ENCODE measurements around the gene ATP1A4. TPM values are rescaled to one million over a fixed set of nuclear protein-coding genes. Genes with fewer than 3 reads are reported as not detected.

The ATP1A4 gene
- total RNA-seq, 1 experiment from 2014 or later = not detected

GRCh38 chr1:160131803-160132565 lies 19.4 kb upstream of the ATP1A4 start:
- Histone ChIP-seq H3K27me3 (replicated peaks; ENCODE audit: insufficient read depth, low read depth, low read length, poor library complexity) (no peaks in the 10 kb centered on the region), H3K27ac (ENCODE audit: low read depth, low read length, poor library complexity, severe bottlenecking) (no peak overlapping the region), H3K36me3 (ENCODE audit: insufficient read depth, low read length, poor library complexity, severe bottlenecking) (no peaks in the 10 kb centered on the region), H3K4me1 (ENCODE audit: insufficient read depth, low read length, poor library complexity, severe bottlenecking) (no peaks in the 10 kb centered on the region), H3K4me3 (ENCODE audit: low read depth, low read length, poor library complexity, severe bottlenecking) (no peak overlapping the region), H3K9me3 (ENCODE audit: low read depth, low read length, poor library complexity, severe bottlenecking) (no peaks in the 10 kb centered on the region)
- intact Hi-C loops (cut with micrococcal nuclease; ENCODE audit: unreplicated experiment) = no loop called here
- TF ChIP-seq EZH2 (IDR thresholded peaks at IDR 0.05; ENCODE audit: borderline replicate concordance, low read depth, low read length, poor library complexity, severe bottlenecking) (no peak), CTCF (conservative IDR thresholded peaks at IDR 0.05; ENCODE audit: low read depth, low read length) (no peak)
- POLR2A ChIA-PET (ENCODE audit: low non-redundant PET) = no interaction called here
- BruUV-seq (replicated peaks) = no TSS peak
- no peak for DNase-seq (ENCODE audit: low spot score)
- CTCF ChIA-PET = no interaction called here

- BruUV-seq (replicated peaks) = no TSS peak
- ChIA-PET POLR2A (ENCODE audit: low non-redundant PET) (no interaction called here), CTCF (no interaction called here)
- intact Hi-C loops (cut with micrococcal nuclease; ENCODE audit: unreplicated experiment) = no loop called here
- TF ChIP-seq CTCF (conservative IDR thresholded peaks at IDR 0.05; ENCODE audit: low read depth, low read length) (no peak), EZH2 (IDR thresholded peaks at IDR 0.05; ENCODE audit: borderline replicate concordance, low read depth, low read length, poor library complexity, severe bottlenecking) (no peak)
- H3K27me3 ChIP-seq (replicated peaks; ENCODE audit: insufficient read depth, low read depth, low read length, poor library complexity) = no peaks in the 10 kb centered on the region
- no peaks in the 10 kb centered on the region for H3K36me3 ChIP-seq (ENCODE audit: insufficient read depth, low read length, poor library complexity, severe bottlenecking)
- no peak overlapping the region for H3K4me3 ChIP-seq (ENCODE audit: low read depth, low read length, poor library complexity, severe bottlenecking)
- H3K27ac ChIP-seq (ENCODE audit: low read depth, low read length, poor library complexity, severe bottlenecking) = no peak overlapping the region
- DNase-seq (ENCODE audit: low spot score) = no peak
- H3K4me1 ChIP-seq (ENCODE audit: insufficient read depth, low read length, poor library complexity, severe bottlenecking) = no peaks in the 10 kb centered on the region
- no peaks in the 10 kb centered on the region for H3K9me3 ChIP-seq (ENCODE audit: low read depth, low read length, poor library complexity, severe bottlenecking)
Measured at GRCh38 chr1:160133990-160134770, 17.2 kb upstream of the ATP1A4 start.

- no TSS peak for BruUV-seq (replicated peaks)
- no peak overlapping the region for H3K4me3 ChIP-seq (ENCODE audit: low read depth, low read length, poor library complexity, severe bottlenecking)
- DNase-seq (ENCODE audit: low spot score) = no peak
- no peaks in the 10 kb centered on the region for H3K4me1 ChIP-seq (ENCODE audit: insufficient read depth, low read length, poor library complexity, severe bottlenecking)
- TF ChIP-seq EZH2 (IDR thresholded peaks at IDR 0.05; ENCODE audit: borderline replicate concordance, low read depth, low read length, poor library complexity, severe bottlenecking) = no peak
- TF ChIP-seq CTCF (conservative IDR thresholded peaks at IDR 0.05; ENCODE audit: low read depth, low read length) = no peak
- CTCF ChIA-PET = no interaction called here
- intact Hi-C loops (cut with micrococcal nuclease; ENCODE audit: unreplicated experiment) = no loop called here
- no peaks in the 10 kb centered on the region for H3K36me3 ChIP-seq (ENCODE audit: insufficient read depth, low read length, poor library complexity, severe bottlenecking)
- H3K9me3 ChIP-seq (ENCODE audit: low read depth, low read length, poor library complexity, severe bottlenecking) = no peaks in the 10 kb centered on the region
- H3K27ac ChIP-seq (ENCODE audit: low read depth, low read length, poor library complexity, severe bottlenecking) = no peak overlapping the region
- POLR2A ChIA-PET (ENCODE audit: low non-redundant PET) = no interaction called here
- H3K27me3 ChIP-seq (replicated peaks; ENCODE audit: insufficient read depth, low read depth, low read length, poor library complexity) = no peaks in the 10 kb centered on the region
Measured at GRCh38 chr1:160134791-160135572, 16.4 kb upstream of the ATP1A4 start.

All from A673 (cell line).